ENCODE data around the gene TEP1.

DNA sequence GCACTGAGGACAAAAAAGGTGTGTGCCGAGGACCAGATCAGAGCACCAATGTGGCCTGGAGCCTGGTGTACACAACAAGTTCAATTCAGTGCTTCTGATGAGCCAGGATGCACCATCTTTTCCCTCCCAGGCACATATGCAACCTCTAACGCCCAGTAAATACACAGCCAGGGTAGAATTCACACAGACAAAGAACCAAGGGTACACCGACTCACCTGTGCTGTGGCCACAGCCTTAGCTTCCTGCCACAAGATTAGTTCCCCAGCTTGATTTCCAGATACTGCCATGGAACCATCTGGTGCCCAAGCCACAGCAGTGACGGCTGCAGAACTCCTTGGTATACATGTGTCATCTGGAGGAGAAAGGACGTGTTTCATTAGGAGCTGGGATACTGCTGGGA is 40.5 kb downstream of the TEP1 start:
- TF ChIP-seq, protein P1, sequence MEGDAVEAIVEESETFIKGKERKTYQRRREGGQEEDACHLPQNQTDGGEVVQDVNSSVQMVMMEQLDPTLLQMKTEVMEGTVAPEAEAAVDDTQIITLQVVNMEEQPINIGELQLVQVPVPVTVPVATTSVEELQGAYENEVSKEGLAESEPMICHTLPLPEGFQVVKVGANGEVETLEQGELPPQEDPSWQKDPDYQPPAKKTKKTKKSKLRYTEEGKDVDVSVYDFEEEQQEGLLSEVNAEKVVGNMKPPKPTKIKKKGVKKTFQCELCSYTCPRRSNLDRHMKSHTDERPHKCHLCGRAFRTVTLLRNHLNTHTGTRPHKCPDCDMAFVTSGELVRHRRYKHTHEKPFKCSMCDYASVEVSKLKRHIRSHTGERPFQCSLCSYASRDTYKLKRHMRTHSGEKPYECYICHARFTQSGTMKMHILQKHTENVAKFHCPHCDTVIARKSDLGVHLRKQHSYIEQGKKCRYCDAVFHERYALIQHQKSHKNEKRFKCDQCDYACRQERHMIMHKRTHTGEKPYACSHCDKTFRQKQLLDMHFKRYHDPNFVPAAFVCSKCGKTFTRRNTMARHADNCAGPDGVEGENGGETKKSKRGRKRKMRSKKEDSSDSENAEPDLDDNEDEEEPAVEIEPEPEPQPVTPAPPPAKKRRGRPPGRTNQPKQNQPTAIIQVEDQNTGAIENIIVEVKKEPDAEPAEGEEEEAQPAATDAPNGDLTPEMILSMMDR (IDR thresholded peaks at IDR 0.05; ENCODE audit: insufficient read depth, low read length, poor library complexity, severe bottlenecking), result no peak
- no peak for TF ChIP-seq EZH2phosphoT487 (conservative IDR thresholded peaks at IDR 0.05; ENCODE audit: low read length)

Data from SU-DHL-6 (cell line).